ENCODE measurements around the gene GEMIN4.

DNA sequence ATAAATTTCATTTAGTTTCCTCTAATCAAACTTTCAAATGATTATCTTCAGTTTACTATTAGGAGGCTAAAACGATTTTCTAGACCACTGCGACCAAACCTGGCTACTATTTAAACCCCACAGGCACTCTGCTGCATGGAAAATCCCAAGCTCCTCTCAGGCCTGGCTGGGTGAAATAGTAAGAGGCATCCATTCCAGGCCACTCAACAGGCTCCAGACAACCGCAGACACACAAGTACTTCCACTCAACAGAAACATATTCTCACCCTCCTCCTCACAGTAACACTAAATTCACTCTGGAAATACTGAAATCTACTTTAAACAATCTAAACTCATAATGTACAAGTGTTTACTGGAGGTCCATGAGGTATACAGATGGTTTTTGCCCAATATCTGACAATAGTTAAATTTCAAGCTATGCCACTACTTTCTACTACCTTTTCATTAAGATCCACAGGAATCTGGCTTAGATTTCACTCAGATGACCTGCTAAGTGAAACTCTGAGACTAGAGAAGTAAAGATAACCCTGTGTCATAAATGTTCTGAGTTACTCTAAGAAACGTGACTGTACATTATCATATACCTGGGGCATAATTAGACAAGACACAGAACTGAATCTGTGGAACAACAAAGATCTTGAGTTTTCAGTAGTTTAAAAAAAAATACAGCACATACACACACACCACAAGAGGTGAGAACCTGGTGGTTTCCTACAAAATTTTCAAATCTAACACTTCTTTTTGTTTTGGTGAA lies 47.8 kb downstream of the GEMIN4 start:
- TF ChIP-seq CTCF (conservative IDR thresholded peaks at IDR 0.05; ENCODE audit: low read depth, low read length) (no peak), RAD21 (IDR thresholded peaks at IDR 0.05; ENCODE audit: low read length) (no peak), POLR2A (IDR thresholded peaks at IDR 0.05; ENCODE audit: low read depth, low read length) (no peak), SMC3 (IDR thresholded peaks at IDR 0.05; ENCODE audit: low read depth, low read length) (no peak), FOS (IDR thresholded peaks at IDR 0.05; ENCODE audit: low read depth, low read length) (no peak), CEBPB (IDR thresholded peaks at IDR 0.05; ENCODE audit: low read depth, low read length) (no peak), MXI1 (IDR thresholded peaks at IDR 0.05; ENCODE audit: borderline replicate concordance, low read depth, low read length) (no peak), ELK1 (IDR thresholded peaks at IDR 0.05; ENCODE audit: borderline replicate concordance, low read depth, low read length) (no peak), CHD1 (IDR thresholded peaks at IDR 0.05; ENCODE audit: low read depth, low read length) (no peak), NFE2L2 (IDR thresholded peaks at IDR 0.05; ENCODE audit: low read depth, low read length) (no peak), BHLHE40 (IDR thresholded peaks at IDR 0.05; ENCODE audit: low read depth, low read length) (no peak)
- TF ChIP-seq, protein P1, sequence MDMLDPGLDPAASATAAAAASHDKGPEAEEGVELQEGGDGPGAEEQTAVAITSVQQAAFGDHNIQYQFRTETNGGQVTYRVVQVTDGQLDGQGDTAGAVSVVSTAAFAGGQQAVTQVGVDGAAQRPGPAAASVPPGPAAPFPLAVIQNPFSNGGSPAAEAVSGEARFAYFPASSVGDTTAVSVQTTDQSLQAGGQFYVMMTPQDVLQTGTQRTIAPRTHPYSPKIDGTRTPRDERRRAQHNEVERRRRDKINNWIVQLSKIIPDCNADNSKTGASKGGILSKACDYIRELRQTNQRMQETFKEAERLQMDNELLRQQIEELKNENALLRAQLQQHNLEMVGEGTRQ (IDR thresholded peaks at IDR 0.05; ENCODE audit: low read depth, low read length): no peak

Data from IMR-90 (cell line).